Vagina (tissue), 2 donors: ENCODE results near the gene VWA5B2. TPM values are rescaled to one million over a fixed set of nuclear protein-coding genes. Genes with fewer than 3 reads are reported as not detected.

Source experiments
- DNase-seq, 2 donors: peaks; one replicate each; pipeline ENCODE4 v3.0.0-alpha.2; 2017; ENCODE audit errors: extremely low spot score in 2 of 2
- H3K27ac ChIP-seq: fragments of 200-600 bp; sonication (generic); one replicate; pipeline ENCODE4 v1.5.1; 2019
- H3K27me3 ChIP-seq: fragments of 200-600 bp; sonication (generic); one replicate; pipeline ENCODE4 v1.5.1; 2019
- H3K36me3 ChIP-seq, 2 donors: fragments of 200-600 bp; sonication (generic); one replicate each; pipeline ENCODE4 v1.5.1; 2017 to 2019
- H3K4me1 ChIP-seq: fragments of 200-600 bp; sonication (generic); one replicate; pipeline ENCODE4 v1.5.1; 2019
- H3K4me3 ChIP-seq, 2 donors: fragments of 200-600 bp; sonication (generic); 1 replicate in 1 of 2; 2 replicates in 1 of 2; pipeline ENCODE4 v1.5.1; 2016 to 2019
- H3K9me3 ChIP-seq: fragments of 200-600 bp; sonication (generic); one replicate; pipeline ENCODE4 v1.5.1; 2019
- CTCF ChIP-seq, 3 experiments: fragments of 450-650 bp in 2 of 3; fragments of 200-600 bp in 1 of 3; sonication (generic) in 1 of 3; IDR thresholded peaks; one replicate each; pipeline ENCODE4 v1.5.1; 2017 to 2019; ENCODE audit warnings: antibody characterized with exemption in 3 of 3, mild to moderate bottlenecking in 2 of 3, moderate library complexity in 2 of 3
- POLR2A ChIP-seq, 2 donors: fragments of 450-650 bp; IDR thresholded peaks; one replicate each; pipeline ENCODE4 v1.6.1; 2017; ENCODE audit warnings: antibody characterized with exemption in 2 of 2, mild to moderate bottlenecking in 2 of 2, moderate library complexity in 2 of 2
- POLR2AphosphoS5 ChIP-seq, 2 donors: sonication (generic); formaldehyde crosslinking; IDR thresholded peaks; one replicate each; pipeline ENCODE4 v1.9.0; 2017; ENCODE audit warnings: antibody characterized with exemption in 2 of 2, mild to moderate bottlenecking in 2 of 2, low read depth in 1 of 2; ENCODE audit not compliant: insufficient read depth in 1 of 2
- intact Hi-C: fragments of 100-400 bp; cut with DNase I; formaldehyde crosslinking; loops from one replicate; pipeline ENCODE4 v1.15.1; 2023
- total RNA-seq: library from RNA; depleted of rRNA; stranded (reverse); fragments of >200 nt; gene quantifications from one replicate; pipeline ENCODE4 v1.2.3, GENCODE V29; 2016

VWA5B2 gene
- total RNA-seq, 1 donor from 2014 or later = 0.98 TPM

DNA sequence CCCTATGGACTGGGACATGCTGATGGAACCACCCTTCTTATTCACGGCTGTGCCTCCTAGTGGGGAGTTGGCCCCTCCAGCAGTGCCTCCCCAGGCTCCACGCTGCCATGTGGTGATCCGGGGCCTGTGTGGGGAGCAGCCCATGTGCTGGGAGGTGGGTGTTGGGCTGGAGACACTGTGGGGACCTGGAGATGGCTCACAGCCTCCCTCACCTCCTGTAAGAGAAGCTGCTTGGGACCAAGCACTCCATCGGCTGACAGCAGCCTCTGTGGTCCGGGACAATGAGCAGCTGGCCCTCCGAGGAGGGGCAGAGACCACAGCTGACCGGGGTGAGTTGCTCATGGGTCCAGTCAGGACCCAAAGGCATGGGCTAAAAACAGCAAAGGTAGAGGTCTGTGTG lies 10.3 kb downstream of the VWA5B2 start:
- Histone ChIP-seq H3K4me1 (peaks cover 9% of the 10 kb centered on the region), H3K36me3 (peaks cover 0 to 24% of the 10 kb centered on the region in 2 donors), H3K27ac (no peak overlapping the region), H3K9me3 (no peaks in the 10 kb centered on the region), H3K27me3 (no peaks in the 10 kb centered on the region), H3K4me3 (no peak overlapping the region)
- intact Hi-C loops = loop anchor here (10.0 kb wide), 1 partner anchor 345 kb away; no protein-coding TSS in a partner anchor
- no peak for TF ChIP-seq CTCF (IDR thresholded peaks at IDR 0.05)
- no peak for TF ChIP-seq POLR2A (IDR thresholded peaks at IDR 0.05)
- TF ChIP-seq POLR2AphosphoS5 (IDR thresholded peaks at IDR 0.05; ENCODE audit: insufficient read depth in 1 of 2, low read depth in 1 of 2) = no peak
- DNase-seq = no peak

DNA sequence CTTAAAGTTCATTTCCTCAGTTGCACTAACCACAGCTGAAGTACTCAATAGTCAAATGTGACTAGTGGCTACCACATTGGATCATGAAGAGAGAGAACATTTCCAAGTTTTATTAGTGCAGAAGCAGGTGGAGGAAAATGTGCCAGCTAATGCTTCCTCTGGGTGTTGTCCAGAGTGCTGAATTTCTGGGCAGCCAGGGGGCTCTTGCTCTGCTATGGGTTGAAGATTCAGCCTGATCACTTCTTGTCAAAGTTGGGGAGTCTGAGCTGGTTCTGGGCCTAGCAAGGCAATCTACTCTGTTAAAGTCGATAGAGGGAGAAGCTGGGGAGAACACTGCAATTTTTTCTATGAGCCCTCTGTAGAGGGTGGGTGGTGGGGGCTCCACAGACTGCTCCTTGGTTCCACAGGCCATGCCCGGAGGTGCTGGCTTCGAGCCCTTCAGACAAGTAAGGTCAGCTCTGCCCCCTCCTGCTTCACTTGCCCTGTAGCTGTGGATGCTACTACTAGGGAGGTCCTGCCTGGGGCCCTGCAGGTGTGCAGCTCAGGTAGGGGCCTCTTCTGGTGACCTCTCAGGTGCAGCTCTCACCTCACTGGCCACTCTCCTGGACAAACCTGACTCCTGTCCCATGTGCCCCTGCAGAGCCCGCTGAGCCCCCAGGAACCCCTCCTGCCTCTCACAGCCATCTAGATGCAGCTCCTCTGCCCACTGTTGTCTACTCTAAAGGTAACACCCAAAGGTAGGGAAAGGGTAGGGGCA lies 11.2 kb downstream of the VWA5B2 start:
- Histone ChIP-seq H3K36me3 (peaks cover 0 to 32% of the 10 kb centered on the region in 2 donors), H3K4me3 (no peak overlapping the region), H3K27me3 (no peaks in the 10 kb centered on the region), H3K27ac (no peak overlapping the region), H3K4me1 (peaks cover 9% of the 10 kb centered on the region), H3K9me3 (no peaks in the 10 kb centered on the region)
- intact Hi-C loops = loop anchor here (10.0 kb wide), 1 partner anchor 346 kb away; no protein-coding TSS in a partner anchor
- no peak for DNase-seq
- TF ChIP-seq CTCF (IDR thresholded peaks at IDR 0.05) = no peak
- no peak for TF ChIP-seq POLR2AphosphoS5 (IDR thresholded peaks at IDR 0.05; ENCODE audit: insufficient read depth in 1 of 2, low read depth in 1 of 2)

- no peaks in the 10 kb centered on the region for H3K9me3 ChIP-seq
- H3K36me3 ChIP-seq = peaks cover 0 to 32% of the 10 kb centered on the region in 2 donors
- no peak overlapping the region for H3K4me3 ChIP-seq
- TF ChIP-seq POLR2AphosphoS5 (IDR thresholded peaks at IDR 0.05; ENCODE audit: insufficient read depth in 1 of 2, low read depth in 1 of 2) (no peak), CTCF (IDR thresholded peaks at IDR 0.05) (no peak), POLR2A (IDR thresholded peaks at IDR 0.05) (no peak)
- peaks cover 9% of the 10 kb centered on the region for H3K4me1 ChIP-seq
- no peak for DNase-seq
- H3K27me3 ChIP-seq = no peaks in the 10 kb centered on the region
- intact Hi-C loops = loop anchor here (10.0 kb wide), 1 partner anchor 346 kb away; no protein-coding TSS in a partner anchor
- H3K27ac ChIP-seq = no peak overlapping the region
These were observed 11.7 kb downstream of the VWA5B2 start for GRCh38 chr3:184241141-184241446.

DNA sequence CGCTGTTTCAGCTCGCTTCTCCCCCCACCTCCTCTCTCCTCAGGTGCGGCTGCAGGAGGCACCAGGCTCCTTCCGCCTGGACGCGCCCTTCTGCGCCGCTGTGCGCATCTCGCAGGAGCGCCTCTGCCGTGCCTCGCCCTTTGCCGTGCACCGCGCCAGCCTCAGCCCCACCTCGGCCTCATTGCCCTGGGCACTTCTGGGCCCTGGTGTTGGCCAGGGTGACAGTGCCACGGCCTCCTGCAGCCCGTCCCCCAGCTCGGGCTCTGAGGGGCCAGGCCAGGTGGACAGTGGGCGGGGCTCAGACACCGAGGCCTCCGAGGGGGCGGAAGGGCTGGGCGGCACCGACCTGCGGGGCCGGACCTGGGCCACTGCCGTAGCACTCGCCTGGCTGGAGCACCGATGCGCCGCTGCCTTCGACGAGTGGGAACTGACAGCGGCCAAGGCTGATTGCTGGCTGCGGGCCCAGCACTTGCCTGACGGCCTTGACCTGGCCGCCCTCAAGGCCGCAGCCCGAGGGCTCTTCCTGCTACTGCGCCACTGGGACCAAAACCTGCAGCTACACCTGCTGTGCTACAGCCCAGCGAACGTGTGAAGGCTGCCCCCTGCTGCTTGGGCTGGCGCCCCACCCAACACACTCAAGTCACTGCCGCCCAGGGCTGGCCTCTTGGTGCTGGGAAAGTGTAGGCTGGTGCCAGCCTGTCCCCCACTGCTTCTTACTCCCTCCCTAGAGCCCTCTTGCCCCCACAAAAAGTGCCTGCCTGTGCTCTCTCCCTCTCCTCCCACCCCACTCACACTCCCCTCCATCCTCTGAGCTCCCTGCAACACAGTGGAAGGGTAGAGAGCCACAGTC lies 12.3 kb downstream of the VWA5B2 start:
- H3K27ac ChIP-seq = no peak overlapping the region
- H3K36me3 ChIP-seq = peaks cover 0 to 32% of the 10 kb centered on the region in 2 donors
- intact Hi-C loops = loop anchor here (10.0 kb wide), 1 partner anchor 347 kb away; no protein-coding TSS in a partner anchor
- DNase-seq = no peak
- no peaks in the 10 kb centered on the region for H3K9me3 ChIP-seq
- H3K27me3 ChIP-seq = no peaks in the 10 kb centered on the region
- H3K4me3 ChIP-seq = peak overlapping the region in 1 of 2 donors; percentile 16
- TF ChIP-seq CTCF (IDR thresholded peaks at IDR 0.05) = peak in 1 of 3 experiments; percentile 27
- no peak for TF ChIP-seq POLR2AphosphoS5 (IDR thresholded peaks at IDR 0.05; ENCODE audit: insufficient read depth in 1 of 2, low read depth in 1 of 2)
- no peak for TF ChIP-seq POLR2A (IDR thresholded peaks at IDR 0.05)
- peaks cover 9% of the 10 kb centered on the region for H3K4me1 ChIP-seq
